A673 (cell line): ENCODE measurements around the gene SIN3B.

ENCODE experiments used
- CTCF ChIP-seq: fragments of 300-800, 200-600 bp; sonication (generic); conservative IDR thresholded peaks from 2 replicates; pipeline ENCODE4 v1.5.1; 2017; ENCODE audit warnings: low read depth, mild to moderate bottlenecking, antibody characterized with exemption, low read length, moderate library complexity, mixed read lengths
- EZH2 ChIP-seq: fragments of 200-600 bp; sonication (generic); IDR thresholded peaks from 2 replicates; pipeline ENCODE4 v1.6.1; 2017; ENCODE audit warnings: borderline replicate concordance, low read depth, mild to moderate bottlenecking, mixed read lengths, antibody characterized with exemption, low read length; ENCODE audit not compliant: poor library complexity, severe bottlenecking

- no peak for TF ChIP-seq CTCF
- TF ChIP-seq EZH2, result no peak
Measured at GRCh38 chr19:16928916-16929315, 99.7 kb downstream of the SIN3B start.
